ENCODE measurements around the gene STK36.

Gene STK36

DNA sequence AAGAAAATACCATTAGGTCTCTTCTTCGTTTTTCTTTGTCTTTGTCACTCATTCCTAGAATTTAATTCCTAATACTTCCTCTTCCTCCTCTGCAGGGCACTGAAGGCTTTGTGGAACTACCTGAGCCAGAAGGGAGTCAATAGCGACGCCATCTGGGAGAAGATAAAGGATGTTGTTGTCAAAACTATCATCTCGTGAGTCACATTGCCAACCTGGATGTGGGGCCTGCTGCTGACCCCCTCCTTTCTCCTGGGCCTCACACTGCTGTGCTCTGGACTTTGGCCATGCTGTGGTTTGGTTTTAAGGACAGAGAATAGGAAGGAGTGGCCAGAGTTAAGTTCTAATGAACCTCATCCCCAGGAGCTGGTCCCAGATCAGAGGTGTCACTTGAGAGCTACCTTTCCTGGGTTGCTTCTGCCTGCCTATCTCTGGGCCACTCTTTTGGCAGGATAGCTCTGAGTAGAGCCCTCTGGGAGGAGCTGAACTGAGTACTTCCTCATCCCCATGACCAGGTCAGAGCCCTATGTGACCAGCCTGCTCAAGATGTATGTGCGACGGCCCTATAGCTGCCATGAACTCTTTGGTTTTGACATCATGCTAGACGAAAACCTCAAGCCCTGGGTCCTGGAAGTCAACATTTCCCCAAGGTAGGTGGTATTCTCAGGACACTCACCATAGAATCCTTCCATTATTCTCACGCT, 77.0 kb downstream of the STK36 start:
- no peak for DNase-seq

Measured in hematopoietic multipotent progenitor cell treated with erythropoietin and hydrocortisone succinate and interleukin-3 and kit ligand, for 6 days (in vitro differentiated cells).